GM23338 (cell line): Measurements from ENCODE around the gene EXPH5. TPM values are rescaled to one million over a fixed set of nuclear protein-coding genes. Genes with fewer than 3 reads are reported as not detected.

Experiments used
- ATAC-seq: fragments of 200-7000 bp; cut with Tn5 transposase; 3 replicates; pipeline ENCODE4 v1.9.1; 2020
- DNase-seq: peaks from one replicate; pipeline ENCODE4 v3.0.0-alpha.2; 2015; ENCODE audit warnings: low spot score
- H2AFZ ChIP-seq: fragments of 200-600 bp; sonication (generic); 2 replicates; pipeline ENCODE4 v1.8.0; 2016; ENCODE audit warnings: antibody characterized with exemption, mild to moderate bottlenecking, moderate library complexity
- H3F3A ChIP-seq: fragments of 200-600 bp; sonication (generic); replicated peaks from 2 replicates; pipeline ENCODE4 v1.8.0; 2017; ENCODE audit warnings: antibody characterized with exemption, mixed run types, low read depth
- H3K27ac ChIP-seq: fragments of 200-600 bp; sonication (generic); 2 replicates; pipeline ENCODE4 v1.6.1; 2016; ENCODE audit warnings: low read depth
- H3K27me3 ChIP-seq: fragments of 200-600 bp; sonication (generic); 2 replicates; pipeline ENCODE4 v1.8.0; 2016; ENCODE audit warnings: mild to moderate bottlenecking, mixed run types, moderate library complexity; ENCODE audit not compliant: insufficient read depth
- H3K36me3 ChIP-seq: fragments of 200-600 bp; sonication (generic); 2 replicates; pipeline ENCODE4 v1.8.0; 2016; ENCODE audit warnings: mild to moderate bottlenecking; ENCODE audit not compliant: insufficient read depth
- H3K4me1 ChIP-seq: fragments of 200-600 bp; sonication (generic); 2 replicates; pipeline ENCODE4 v1.8.0; 2016; ENCODE audit warnings: mild to moderate bottlenecking, moderate library complexity; ENCODE audit not compliant: insufficient read depth
- H3K4me2 ChIP-seq: fragments of 200-600 bp; sonication (generic); 2 replicates; pipeline ENCODE4 v1.7.1; 2017; ENCODE audit warnings: mixed run types
- H3K4me3 ChIP-seq: fragments of 200-600 bp; sonication (generic); 2 replicates; pipeline ENCODE4 v1.6.1; 2016; ENCODE audit warnings: mixed run types
- H3K79me2 ChIP-seq: fragments of 200-600 bp; sonication (generic); replicated peaks from 2 replicates; pipeline ENCODE4 v1.8.0; 2017; ENCODE audit warnings: mild to moderate bottlenecking; ENCODE audit not compliant: insufficient read depth
- H3K9me2 ChIP-seq: fragments of 200-600 bp; sonication (generic); 2 replicates; pipeline ENCODE4 v1.8.0; 2017; ENCODE audit not compliant: insufficient read depth
- H4K20me1 ChIP-seq: fragments of 200-600 bp; sonication (generic); replicated peaks from 2 replicates; pipeline ENCODE4 v1.8.0; 2017; ENCODE audit warnings: mild to moderate bottlenecking; ENCODE audit not compliant: insufficient read depth
- H3K27ac Mint-ChIP-seq: 2 replicates; pipeline ENCODE4 v1.8.0; 2020; ENCODE audit warnings: inconsistent platforms, mild to moderate bottlenecking, moderate library complexity, mixed read lengths
- H3K27me3 Mint-ChIP-seq: 3 replicates; pipeline ENCODE4 v1.8.0; 2022; ENCODE audit warnings: low read depth, mild to moderate bottlenecking, moderate library complexity, mixed read lengths, inconsistent platforms; ENCODE audit not compliant: insufficient read depth, poor library complexity
- H3K36me3 Mint-ChIP-seq: 3 replicates; pipeline ENCODE4 v1.8.0; 2021; ENCODE audit warnings: low read depth, mild to moderate bottlenecking, inconsistent platforms, moderate library complexity, mixed read lengths
- H3K4me1 Mint-ChIP-seq: 3 replicates; pipeline ENCODE4 v1.8.0; 2020; ENCODE audit warnings: mild to moderate bottlenecking, inconsistent platforms, mixed read lengths
- H3K4me3 Mint-ChIP-seq: 3 replicates; pipeline ENCODE4 v1.8.0; 2021; ENCODE audit warnings: moderate library complexity, mild to moderate bottlenecking, inconsistent platforms, mixed read lengths
- H3K9me3 Mint-ChIP-seq: 3 replicates; pipeline ENCODE4 v1.8.0; 2020; ENCODE audit warnings: moderate library complexity, mild to moderate bottlenecking, inconsistent platforms, mixed read lengths
- CREB1 ChIP-seq: fragments of 250-450 bp; sonication (Bioruptor Pico); IDR thresholded peaks from 2 replicates; pipeline ENCODE4 v1.5.0; 2020; ENCODE audit warnings: low read depth, mild to moderate bottlenecking, moderate library complexity
- CTCF ChIP-seq, 2 experiments: fragments of 200-600 bp in 1 of 2; sonication (generic) in 1 of 2; conservative IDR thresholded peaks; 2 replicates each; pipeline versions ENCODE4 v1.5.1 to v1.6.1; 2016 to 2017; ENCODE audit warnings: antibody characterized with exemption in 2 of 2, low read depth in 2 of 2, mild to moderate bottlenecking in 2 of 2, moderate library complexity in 1 of 2
- ETS1 ChIP-seq: IDR thresholded peaks from 2 replicates; pipeline ENCODE4 v1.6.1; 2016; ENCODE audit warnings: antibody characterized with exemption
- EZH2 ChIP-seq: fragments of 200-600 bp; sonication (generic); IDR thresholded peaks from one replicate; pipeline ENCODE4 v1.8.0; 2017; ENCODE audit warnings: antibody characterized with exemption, mild to moderate bottlenecking, low read depth; ENCODE audit not compliant: unreplicated experiment
- EZH2phosphoT487 ChIP-seq: fragments of 200-600 bp; sonication (generic); IDR thresholded peaks from one replicate; pipeline ENCODE4 v1.8.1; 2018; ENCODE audit warnings: antibody characterized with exemption; ENCODE audit not compliant: unreplicated experiment
- JUNB ChIP-seq: IDR thresholded peaks from one replicate; pipeline ENCODE4 v1.6.1; 2016; ENCODE audit warnings: antibody characterized with exemption; ENCODE audit not compliant: unreplicated experiment
- NANOG ChIP-seq: IDR thresholded peaks from 2 replicates; pipeline ENCODE4 v1.6.1; 2016; ENCODE audit warnings: antibody characterized with exemption, borderline replicate concordance
- POLR2AphosphoS5 ChIP-seq: IDR thresholded peaks from 2 replicates; pipeline ENCODE4 v1.6.1; 2016; ENCODE audit warnings: antibody characterized with exemption, low read depth
- REST ChIP-seq: IDR thresholded peaks from one replicate; pipeline ENCODE4 v1.6.1; 2018; ENCODE audit warnings: antibody characterized with exemption; ENCODE audit not compliant: unreplicated experiment
- STAT1 ChIP-seq: IDR thresholded peaks from one replicate; pipeline ENCODE4 v1.6.1; 2016; ENCODE audit warnings: antibody characterized with exemption; ENCODE audit not compliant: unreplicated experiment
- ZNF114 ChIP-seq: fragments of 250-450 bp; sonication (Bioruptor Pico); IDR thresholded peaks from 2 replicates; pipeline ENCODE4 v1.5.0; 2020; ENCODE audit warnings: mild to moderate bottlenecking, moderate library complexity
- polyA plus RNA-seq: library from polyadenylated mRNA; unstranded; fragments of >200 nt; fragmentation: Nextera tagmentation; extraction: Ambion mirVana; gene quantifications from 2 replicates; pipeline ENCODE4 v1.2.1, GENCODE V29; 2016
- total RNA-seq: library from RNA; depleted of rRNA; stranded (reverse); fragments of >200 nt; shearing (Covaris generic); gene quantifications from 2 replicates; pipeline ENCODE4 v1.2.3, GENCODE V29; 2014

The EXPH5 gene
- total and polyA plus RNA-seq, 2 experiments from 2014 or later = 3.6 to 12.6 TPM

- peaks cover 9% of the 10 kb centered on the region; the same call in 1 of the 2 replicates for H3K9me2 ChIP-seq
- no peaks in the 10 kb centered on the region for H3K79me2 ChIP-seq
- no peak overlapping the region for H3K4me3 ChIP-seq
- H3K9me3 Mint-ChIP-seq = no peaks in the 10 kb centered on the region
- H3K4me2 ChIP-seq = no peak overlapping the region
- H3K27ac ChIP-seq = no peak overlapping the region
- no peak overlapping the region for H2AFZ ChIP-seq
- DNase-seq (no peak), ATAC-seq (no peak)
- H3K27me3 ChIP-seq = no peaks in the 10 kb centered on the region
- no peaks in the 10 kb centered on the region for H3K4me1 Mint-ChIP-seq
- TF ChIP-seq JUNB (no peak), ETS1 (no peak)
- H3K36me3 ChIP-seq = peaks cover 14% of the 10 kb centered on the region; the same call in 1 of the 2 replicates
- no peaks in the 10 kb centered on the region for H3F3A ChIP-seq
- H3K27ac Mint-ChIP-seq = no peak overlapping the region
- no peaks in the 10 kb centered on the region for H4K20me1 ChIP-seq
- H3K4me1 ChIP-seq = no peaks in the 10 kb centered on the region
- no peak overlapping the region for H3K4me3 Mint-ChIP-seq
- peaks cover 4% of the 10 kb centered on the region for H3K27me3 Mint-ChIP-seq
- H3K36me3 Mint-ChIP-seq = peaks cover 16% of the 10 kb centered on the region
Measured at GRCh38 chr11:108512708-108513107, 80.9 kb downstream of the EXPH5 start.

GRCh38 chr11:108511851-108512474, 81.6 kb downstream of the EXPH5 start:
- Histone ChIP-seq H3K9me2 (peaks cover 9% of the 10 kb centered on the region; the same call in 1 of the 2 replicates), H3K27me3 (no peaks in the 10 kb centered on the region), H3K4me1 (no peaks in the 10 kb centered on the region), H4K20me1 (no peaks in the 10 kb centered on the region), H2AFZ (no peak overlapping the region), H3K36me3 (peaks cover 14% of the 10 kb centered on the region; the same call in 1 of the 2 replicates), H3K27ac (no peak overlapping the region), H3K79me2 (no peaks in the 10 kb centered on the region), H3F3A (no peaks in the 10 kb centered on the region), H3K4me3 (no peak overlapping the region), H3K4me2 (no peak overlapping the region)
- no peaks in the 10 kb centered on the region for H3K9me3 Mint-ChIP-seq
- no peaks in the 10 kb centered on the region for H3K4me1 Mint-ChIP-seq
- DNase-seq (no peak), ATAC-seq (no peak)
- no peak overlapping the region for H3K27ac Mint-ChIP-seq
- peaks cover 4% of the 10 kb centered on the region for H3K27me3 Mint-ChIP-seq
- H3K36me3 Mint-ChIP-seq = peaks cover 16% of the 10 kb centered on the region
- H3K4me3 Mint-ChIP-seq = no peak overlapping the region
- TF ChIP-seq STAT1 = no peak
- TF ChIP-seq EZH2phosphoT487 = no peak
- TF ChIP-seq CTCF (conservative IDR thresholded peaks at IDR 0.05; ENCODE audit: low read depth in 2 of 2) = no peak
- TF ChIP-seq EZH2 = no peak
- TF ChIP-seq ZNF114 (CRISPR knock-in tag) = no peak
- no peak for TF ChIP-seq POLR2AphosphoS5
- no peak for TF ChIP-seq CREB1
- no peak for TF ChIP-seq REST
- no peak for TF ChIP-seq ETS1
- no peak for TF ChIP-seq NANOG
